HEK293T (cell line): ENCODE measurements around the gene TRPC1.

Experiments
- CTCF ChIA-PET: fragments of 350-600 bp; formaldehyde crosslinking; extraction: SDS; loops from one replicate; lab custom pipeline; 2021; ENCODE audit warnings: antibody characterized with exemption, inconsistent platforms; lab: Yijun Ruan, JAX
- POLR2A ChIA-PET: fragments of 350-600 bp; formaldehyde crosslinking; extraction: SDS; loops from one replicate; lab custom pipeline; 2020; ENCODE audit warnings: antibody characterized with exemption, inconsistent platforms; lab: Yijun Ruan, JAX
- DNase-seq: peaks from one replicate; pipeline ENCODE4 v3.0.0; 2012; ENCODE audit warnings: mixed read lengths; ENCODE audit errors: extremely low spot score
- ARNT ChIP-seq: fragments of 450-650 bp; IDR thresholded peaks from 2 replicates; pipeline ENCODE4 v1.6.1; 2017; ENCODE audit warnings: mild to moderate bottlenecking
- BHLHE40 ChIP-seq: fragments of 450-650 bp; IDR thresholded peaks from 2 replicates; pipeline ENCODE4 v1.6.1; 2016; ENCODE audit warnings: mild to moderate bottlenecking, moderate library complexity, borderline replicate concordance
- CTBP1 ChIP-seq: fragments of 450-650 bp; IDR thresholded peaks from 2 replicates; pipeline ENCODE4 v1.6.1; 2016; ENCODE audit warnings: borderline replicate concordance
- ELF4 ChIP-seq: fragments of 450-650 bp; IDR thresholded peaks from 2 replicates; pipeline ENCODE4 v1.6.1; 2017; ENCODE audit warnings: antibody characterized with exemption
- FOXA1 ChIP-seq: fragments of 450-650 bp; IDR thresholded peaks from 2 replicates; pipeline ENCODE4 v1.6.1; 2016; ENCODE audit warnings: mild to moderate bottlenecking
- FOXK2 ChIP-seq: fragments of 450-650 bp; IDR thresholded peaks from 2 replicates; pipeline ENCODE4 v1.6.1; 2016; ENCODE audit warnings: mild to moderate bottlenecking
- FOXM1 ChIP-seq: fragments of 450-650 bp; IDR thresholded peaks from 2 replicates; pipeline ENCODE4 v1.6.1; 2017; ENCODE audit warnings: mild to moderate bottlenecking, borderline replicate concordance
- HDGF ChIP-seq: fragments of 450-650 bp; IDR thresholded peaks from 2 replicates; pipeline ENCODE4 v1.6.1; 2017; ENCODE audit warnings: antibody characterized with exemption, borderline replicate concordance
- L3MBTL2 ChIP-seq: fragments of 450-650 bp; conservative IDR thresholded peaks from 2 replicates; pipeline ENCODE4 v1.6.1; 2016; ENCODE audit warnings: mild to moderate bottlenecking
- LEF1 ChIP-seq: fragments of 450-650 bp; IDR thresholded peaks from 2 replicates; pipeline ENCODE4 v1.6.1; 2017; ENCODE audit warnings: mild to moderate bottlenecking, borderline replicate concordance
- NFRKB ChIP-seq: fragments of 450-650 bp; IDR thresholded peaks from 2 replicates; pipeline ENCODE4 v1.6.1; 2016; ENCODE audit warnings: mild to moderate bottlenecking, moderate library complexity
- PKNOX1 ChIP-seq: fragments of 450-650 bp; IDR thresholded peaks from 2 replicates; pipeline ENCODE4 v1.6.1; 2016
- SP1 ChIP-seq: fragments of 450-650 bp; IDR thresholded peaks from 2 replicates; pipeline ENCODE4 v1.6.1; 2017
- SUZ12 ChIP-seq: fragments of 450-650 bp; IDR thresholded peaks from 2 replicates; pipeline ENCODE4 v1.6.1; 2016; ENCODE audit warnings: mild to moderate bottlenecking
- TARDBP ChIP-seq: fragments of 450-650 bp; IDR thresholded peaks from 2 replicates; pipeline ENCODE4 v1.6.1; 2016
- ZNF384 ChIP-seq: fragments of 450-650 bp; IDR thresholded peaks from 2 replicates; pipeline ENCODE4 v1.6.1; 2016

TRPC1 gene

GRCh38 chr3:142808103-142808917 lies 84.5 kb downstream of the TRPC1 start:
- POLR2A ChIA-PET, result interaction anchor here (1.2 kb wide), 1 partner anchor 9 kb away, joined by 3 read pairs; no protein-coding TSS in a partner anchor
- DNase-seq, result no peak

GRCh38 chr3:142809259-142809658 lies 85.4 kb downstream of the TRPC1 start:
- no peak for DNase-seq
- ChIA-PET POLR2A (interaction anchor here (1.2 kb wide), 1 partner anchor 8 kb away, joined by 3 read pairs; no protein-coding TSS in a partner anchor), CTCF (no interaction called here)
- TF ChIP-seq PKNOX1 (no peak), FOXA1 (no peak), SUZ12 (no peak), ELF4 (no peak), FOXM1 (no peak), HDGF (no peak), LEF1 (no peak), CTBP1 (no peak), FOXK2 (no peak), ARNT (no peak), ZNF384 (no peak), SP1 (no peak), TARDBP (no peak), NFRKB (no peak), L3MBTL2 (no peak), BHLHE40 (no peak)

More at GRCh38 chr3:142808103-142808917, 84.5 kb downstream of the TRPC1 start:
- CTCF ChIA-PET, result no interaction called here
- TF ChIP-seq FOXA1, result no peak
- no peak for TF ChIP-seq TARDBP
- no peak for TF ChIP-seq ARNT
- no peak for TF ChIP-seq FOXM1
- TF ChIP-seq CTBP1, result no peak
- no peak for TF ChIP-seq LEF1
- no peak for TF ChIP-seq FOXK2
- no peak for TF ChIP-seq BHLHE40
- TF ChIP-seq L3MBTL2, result no peak
- no peak for TF ChIP-seq ELF4
- TF ChIP-seq SUZ12, result no peak

GRCh38 chr3:142815803-142816202 lies 92.0 kb downstream of the TRPC1 start:
- no peak for TF ChIP-seq ELF4
- no peak for DNase-seq
- CTCF ChIA-PET, result no interaction called here
- POLR2A ChIA-PET, result no interaction called here

GRCh38 chr3:142817356-142817755 lies 93.5 kb downstream of the TRPC1 start:
- ChIA-PET CTCF (interaction anchor here (0.6 to 1.2 kb wide), 2 partner anchors 12 to 78 kb away, joined by 3 to 7 read pairs; no protein-coding TSS in a partner anchor), POLR2A (interaction anchor here (0.8 kb wide), 1 partner anchor 9 kb away, joined by 3 read pairs; no protein-coding TSS in a partner anchor)
- no peak for TF ChIP-seq FOXK2
- TF ChIP-seq FOXA1, result no peak
- no peak for TF ChIP-seq TARDBP
- TF ChIP-seq L3MBTL2, result no peak
- no peak for TF ChIP-seq LEF1
- TF ChIP-seq ELF4, result no peak
- no peak for TF ChIP-seq FOXM1
- no peak for TF ChIP-seq BHLHE40
- TF ChIP-seq ZNF384, result no peak
- TF ChIP-seq PKNOX1, result no peak
- TF ChIP-seq ARNT, result no peak
- no peak for TF ChIP-seq NFRKB
- no peak for TF ChIP-seq HDGF
- DNase-seq, result no peak

GRCh38 chr3:142817897-142818296 lies 94.1 kb downstream of the TRPC1 start:
- DNase-seq, result no peak
- ChIA-PET POLR2A (interaction anchor here (0.8 kb wide), 1 partner anchor 9 kb away, joined by 3 read pairs; no protein-coding TSS in a partner anchor), CTCF (interaction anchor here (0.6 kb wide), 1 partner anchor 77 kb away, joined by 3 read pairs; no protein-coding TSS in a partner anchor)
- TF ChIP-seq TARDBP, result no peak
- TF ChIP-seq BHLHE40, result no peak
- TF ChIP-seq NFRKB, result no peak
- no peak for TF ChIP-seq CTBP1
- TF ChIP-seq SP1, result no peak
- TF ChIP-seq FOXA1, result no peak
- no peak for TF ChIP-seq PKNOX1

GRCh38 chr3:142818651-142819050 lies 94.8 kb downstream of the TRPC1 start:
- CTCF ChIA-PET, result no interaction called here
- DNase-seq, result no peak
- TF ChIP-seq PKNOX1 (no peak), FOXK2 (no peak), HDGF (no peak), CTBP1 (no peak)
- POLR2A ChIA-PET, result no interaction called here
